HEK293T (cell line): ENCODE data around the gene CLRN2.

ENCODE experiments used
- CTCF ChIA-PET: fragments of 350-600 bp; formaldehyde crosslinking; extraction: SDS; loops from one replicate; lab custom pipeline; 2021; ENCODE audit warnings: antibody characterized with exemption, inconsistent platforms; lab: Yijun Ruan, JAX
- POLR2A ChIA-PET: fragments of 350-600 bp; formaldehyde crosslinking; extraction: SDS; loops from one replicate; lab custom pipeline; 2020; ENCODE audit warnings: antibody characterized with exemption, inconsistent platforms; lab: Yijun Ruan, JAX
- DNase-seq: peaks from one replicate; pipeline ENCODE4 v3.0.0; 2012; ENCODE audit warnings: mixed read lengths; ENCODE audit errors: extremely low spot score
- ARNT ChIP-seq: fragments of 450-650 bp; IDR thresholded peaks from 2 replicates; pipeline ENCODE4 v1.6.1; 2017; ENCODE audit warnings: mild to moderate bottlenecking
- BHLHE40 ChIP-seq: fragments of 450-650 bp; IDR thresholded peaks from 2 replicates; pipeline ENCODE4 v1.6.1; 2016; ENCODE audit warnings: mild to moderate bottlenecking, moderate library complexity, borderline replicate concordance
- CTBP1 ChIP-seq: fragments of 450-650 bp; IDR thresholded peaks from 2 replicates; pipeline ENCODE4 v1.6.1; 2016; ENCODE audit warnings: borderline replicate concordance
- ELF4 ChIP-seq: fragments of 450-650 bp; IDR thresholded peaks from 2 replicates; pipeline ENCODE4 v1.6.1; 2017; ENCODE audit warnings: antibody characterized with exemption
- FOXA1 ChIP-seq: fragments of 450-650 bp; IDR thresholded peaks from 2 replicates; pipeline ENCODE4 v1.6.1; 2016; ENCODE audit warnings: mild to moderate bottlenecking
- FOXK2 ChIP-seq: fragments of 450-650 bp; IDR thresholded peaks from 2 replicates; pipeline ENCODE4 v1.6.1; 2016; ENCODE audit warnings: mild to moderate bottlenecking
- FOXM1 ChIP-seq: fragments of 450-650 bp; IDR thresholded peaks from 2 replicates; pipeline ENCODE4 v1.6.1; 2017; ENCODE audit warnings: mild to moderate bottlenecking, borderline replicate concordance
- HDGF ChIP-seq: fragments of 450-650 bp; IDR thresholded peaks from 2 replicates; pipeline ENCODE4 v1.6.1; 2017; ENCODE audit warnings: antibody characterized with exemption, borderline replicate concordance
- L3MBTL2 ChIP-seq: fragments of 450-650 bp; conservative IDR thresholded peaks from 2 replicates; pipeline ENCODE4 v1.6.1; 2016; ENCODE audit warnings: mild to moderate bottlenecking
- LEF1 ChIP-seq: fragments of 450-650 bp; IDR thresholded peaks from 2 replicates; pipeline ENCODE4 v1.6.1; 2017; ENCODE audit warnings: mild to moderate bottlenecking, borderline replicate concordance
- NFRKB ChIP-seq: fragments of 450-650 bp; IDR thresholded peaks from 2 replicates; pipeline ENCODE4 v1.6.1; 2016; ENCODE audit warnings: mild to moderate bottlenecking, moderate library complexity
- PKNOX1 ChIP-seq: fragments of 450-650 bp; IDR thresholded peaks from 2 replicates; pipeline ENCODE4 v1.6.1; 2016
- SP1 ChIP-seq: fragments of 450-650 bp; IDR thresholded peaks from 2 replicates; pipeline ENCODE4 v1.6.1; 2017
- SUZ12 ChIP-seq: fragments of 450-650 bp; IDR thresholded peaks from 2 replicates; pipeline ENCODE4 v1.6.1; 2016; ENCODE audit warnings: mild to moderate bottlenecking
- TARDBP ChIP-seq: fragments of 450-650 bp; IDR thresholded peaks from 2 replicates; pipeline ENCODE4 v1.6.1; 2016
- ZNF384 ChIP-seq: fragments of 450-650 bp; IDR thresholded peaks from 2 replicates; pipeline ENCODE4 v1.6.1; 2016

Gene CLRN2

DNA sequence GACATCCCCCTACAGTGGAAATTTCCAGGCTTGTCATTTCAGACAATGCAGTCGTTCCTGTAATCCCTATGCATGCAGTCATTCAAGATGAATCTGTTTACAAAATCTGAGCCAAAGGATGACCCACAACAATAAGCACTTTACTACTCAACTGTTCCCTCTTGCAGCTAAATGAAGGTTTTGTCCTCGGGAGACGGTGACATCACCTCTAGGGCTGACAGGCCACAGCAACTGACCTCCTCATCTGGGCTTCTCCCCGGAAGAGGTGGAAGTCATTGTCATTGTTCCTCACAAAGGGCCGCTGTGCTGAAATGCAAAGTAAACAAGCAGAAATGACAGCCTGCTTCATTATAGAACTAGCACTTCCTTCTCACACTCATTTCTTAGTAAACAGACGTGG is 29.2 kb downstream of the CLRN2 start:
- POLR2A ChIA-PET: no interaction called here
- TF ChIP-seq ELF4: no peak
- CTCF ChIA-PET: no interaction called here
- no peak for DNase-seq

- TF ChIP-seq BHLHE40 (no peak), ARNT (no peak), CTBP1 (no peak), FOXK2 (no peak), NFRKB (no peak), ZNF384 (no peak), PKNOX1 (no peak), L3MBTL2 (no peak), TARDBP (no peak), LEF1 (no peak), HDGF (no peak), SP1 (no peak), FOXA1 (no peak), FOXM1 (no peak), ELF4 (no peak), SUZ12 (no peak)
- CTCF ChIA-PET: no interaction called here
- DNase-seq: no peak
- POLR2A ChIA-PET: no interaction called here
Observed at GRCh38 chr4:17544831-17545234, 29.9 kb downstream of the CLRN2 start.

DNA sequence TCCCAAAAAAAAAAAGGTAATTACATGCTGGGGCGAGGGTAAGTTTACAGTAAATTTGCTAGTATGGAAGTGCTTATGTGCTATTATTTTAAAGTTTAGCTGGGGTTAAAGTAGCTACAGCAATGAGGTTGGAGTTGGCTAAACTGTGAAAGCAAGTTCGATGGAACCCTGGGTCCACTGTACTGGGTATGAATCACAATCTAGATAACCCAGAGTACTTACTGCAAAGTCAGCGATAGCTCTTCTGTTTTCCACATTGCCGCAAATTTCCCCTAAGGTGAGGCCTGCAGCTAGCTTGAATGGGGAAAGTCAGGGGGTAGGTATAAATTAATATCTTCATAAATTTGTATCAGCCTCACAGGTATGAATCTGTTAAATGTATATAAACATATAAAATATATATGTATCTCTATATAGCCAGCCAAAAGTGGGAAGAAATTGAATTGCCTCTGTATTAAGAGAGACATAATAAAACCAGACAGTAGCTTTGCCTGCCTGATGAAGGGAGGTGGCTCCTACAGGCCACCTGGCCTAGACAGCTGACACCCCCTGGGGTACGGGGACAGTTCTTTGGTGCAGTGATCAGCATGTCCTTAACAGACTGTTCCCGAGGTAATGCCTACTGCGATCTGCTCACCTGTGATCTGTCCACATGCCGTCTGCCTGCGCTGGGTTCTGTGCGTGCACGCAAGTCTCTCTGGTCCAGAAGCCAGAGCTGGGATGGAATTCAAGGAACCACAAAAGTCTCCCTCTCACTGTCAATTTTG is 30.6 kb downstream of the CLRN2 start:
- CTCF ChIA-PET: no interaction called here
- POLR2A ChIA-PET: no interaction called here
- TF ChIP-seq HDGF (no peak), BHLHE40 (no peak), NFRKB (no peak), PKNOX1 (no peak), FOXM1 (no peak), FOXK2 (no peak), L3MBTL2 (no peak), TARDBP (no peak), SP1 (no peak), SUZ12 (no peak)
- DNase-seq: no peak

GRCh38 chr4:17546222-17546621 is 31.3 kb downstream of the CLRN2 start:
- TF ChIP-seq TARDBP (no peak), FOXM1 (no peak), PKNOX1 (no peak), ARNT (no peak), BHLHE40 (no peak), NFRKB (no peak), SP1 (no peak), ZNF384 (no peak), FOXK2 (no peak), ELF4 (no peak)
- DNase-seq: no peak
- ChIA-PET POLR2A (no interaction called here), CTCF (no interaction called here)

GRCh38 chr4:17546678-17547077 is 31.7 kb downstream of the CLRN2 start:
- ChIA-PET POLR2A (no interaction called here), CTCF (no interaction called here)
- TF ChIP-seq NFRKB (no peak), L3MBTL2 (no peak), ZNF384 (no peak), HDGF (no peak), ARNT (no peak), LEF1 (no peak), BHLHE40 (no peak), FOXK2 (no peak), PKNOX1 (no peak), TARDBP (no peak), ELF4 (no peak), FOXA1 (no peak), SUZ12 (no peak)
- DNase-seq: no peak

- no peak for DNase-seq
- ChIA-PET POLR2A (no interaction called here), CTCF (no interaction called here)
- TF ChIP-seq TARDBP (no peak), SUZ12 (no peak), HDGF (no peak), ZNF384 (no peak)
Observed at GRCh38 chr4:17550549-17550948, 35.6 kb downstream of the CLRN2 start.
